OCI-M1 (cell line): ENCODE measurements around the gene TGFBRAP1.
A peak's percentile ranks its signal among the peaks of the same experiment; 100 is the strongest.

Experiments used
- DNase-seq: peaks from one replicate; lab custom pipeline; 2025; lab: John Stamatoyannopoulos, UW

Gene TGFBRAP1

DNA sequence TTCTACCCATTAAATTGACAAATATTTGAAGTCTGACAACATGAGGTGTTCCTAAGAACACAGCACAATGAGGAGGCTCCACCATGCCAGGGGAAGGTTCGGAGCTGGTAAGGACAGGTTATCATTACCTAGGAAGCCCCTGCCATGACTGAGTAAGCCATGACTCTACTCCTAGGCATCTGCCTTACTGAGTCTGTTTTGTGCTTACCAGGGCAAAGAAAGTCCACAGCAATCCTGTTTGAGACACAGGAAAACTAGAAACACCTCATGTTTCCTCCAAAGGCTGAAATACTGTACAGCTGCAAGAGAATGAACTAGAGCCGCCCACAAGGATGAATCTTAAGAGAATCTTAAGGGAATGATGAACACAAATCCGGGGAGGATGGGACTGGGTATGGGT, 11.6 kb downstream of the TGFBRAP1 start:
- no peak for DNase-seq

DNA sequence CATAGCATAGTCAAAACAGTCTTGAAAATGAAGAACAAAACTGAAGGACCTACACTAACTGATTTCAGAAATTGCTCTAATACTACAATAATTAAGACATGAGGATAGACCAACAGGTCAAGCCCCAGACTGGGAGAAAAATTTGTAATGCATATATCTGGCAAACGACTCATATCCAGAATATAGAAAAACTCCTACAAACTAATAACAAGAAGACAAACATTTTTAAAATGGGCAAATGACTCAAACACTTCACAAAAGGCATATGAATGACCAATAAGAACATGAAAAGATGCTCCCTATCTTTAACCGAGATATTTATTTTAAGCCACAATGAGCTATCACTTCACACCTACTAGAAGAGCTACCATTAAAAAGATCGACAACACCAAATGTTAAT, 14.2 kb downstream of the TGFBRAP1 start:
- no peak for DNase-seq

DNA sequence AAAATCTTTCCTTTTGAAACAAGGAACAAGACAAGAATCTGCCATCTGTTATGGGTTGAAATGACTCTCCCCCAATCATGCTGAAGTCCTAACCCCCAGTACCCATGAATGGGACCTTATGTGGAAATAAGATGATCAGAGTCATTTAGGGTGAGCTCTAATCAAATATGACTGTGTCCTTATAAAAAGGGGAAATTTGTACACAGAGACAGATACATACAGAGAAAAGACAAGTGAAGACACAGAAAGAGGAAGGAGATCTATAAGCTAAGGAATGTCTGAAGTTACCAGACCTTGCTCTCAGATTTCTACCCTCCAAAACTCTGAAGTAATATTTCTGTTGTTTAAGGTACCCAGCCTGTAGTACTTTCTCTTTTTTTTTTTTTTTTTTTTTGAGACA, 15.7 kb downstream of the TGFBRAP1 start:
- peak; percentile 42 for DNase-seq

DNA sequence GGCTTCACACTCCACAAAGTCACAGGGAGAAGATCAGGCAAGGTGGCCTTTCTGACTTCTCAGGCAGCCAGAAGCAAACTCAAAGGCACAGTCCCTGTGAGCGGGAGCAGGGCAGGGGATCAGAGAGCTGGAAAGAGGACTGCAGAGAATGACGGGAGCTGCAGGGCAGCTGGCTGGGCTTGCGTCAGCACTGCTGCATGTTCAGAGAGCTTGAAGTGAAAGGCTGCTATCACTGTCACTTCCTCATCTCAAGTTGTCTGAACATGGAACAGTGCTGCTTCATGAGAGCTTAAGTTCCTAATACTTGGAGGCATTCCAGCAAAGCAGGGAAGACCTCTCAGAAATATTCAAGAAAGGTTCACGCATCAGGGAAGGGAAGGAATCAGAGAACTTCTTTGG, 20.4 kb downstream of the TGFBRAP1 start:
- peak; percentile 15 for DNase-seq

DNA sequence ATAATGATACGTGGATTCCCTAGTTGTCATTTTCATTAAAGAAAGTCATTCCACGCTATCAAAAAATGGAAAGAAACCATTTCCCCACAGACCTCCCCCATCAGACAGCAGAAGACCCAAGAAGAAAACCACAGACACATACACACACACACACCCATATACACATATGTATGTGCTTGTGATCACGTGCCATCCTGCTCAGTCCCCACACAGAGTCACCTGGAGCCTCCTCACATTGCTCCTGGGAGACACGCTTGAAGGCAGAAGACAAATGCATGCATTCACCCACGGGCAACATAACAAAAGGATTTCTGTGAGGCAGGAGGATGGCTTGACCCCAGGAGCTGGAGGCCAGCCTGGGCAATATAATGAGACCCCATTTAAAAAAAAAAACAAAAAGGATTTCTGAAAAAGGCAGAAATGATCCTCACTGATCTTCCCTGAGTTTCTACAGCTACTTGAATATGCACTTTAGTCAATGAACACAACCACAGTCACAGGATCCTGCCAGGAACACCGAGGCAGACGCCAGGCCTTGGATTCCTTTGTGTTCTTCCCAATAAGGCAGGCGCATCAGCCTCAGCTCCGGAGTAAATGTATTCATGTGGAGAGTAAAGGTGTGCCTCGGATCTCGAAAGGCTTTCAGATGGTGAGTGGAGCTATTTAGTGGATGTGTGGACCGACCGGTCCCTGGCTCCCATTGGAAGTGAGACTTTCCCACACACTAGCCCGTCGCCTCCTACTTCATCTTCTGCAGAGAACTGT, 21.0 kb downstream of the TGFBRAP1 start:
- no peak for DNase-seq

DNA sequence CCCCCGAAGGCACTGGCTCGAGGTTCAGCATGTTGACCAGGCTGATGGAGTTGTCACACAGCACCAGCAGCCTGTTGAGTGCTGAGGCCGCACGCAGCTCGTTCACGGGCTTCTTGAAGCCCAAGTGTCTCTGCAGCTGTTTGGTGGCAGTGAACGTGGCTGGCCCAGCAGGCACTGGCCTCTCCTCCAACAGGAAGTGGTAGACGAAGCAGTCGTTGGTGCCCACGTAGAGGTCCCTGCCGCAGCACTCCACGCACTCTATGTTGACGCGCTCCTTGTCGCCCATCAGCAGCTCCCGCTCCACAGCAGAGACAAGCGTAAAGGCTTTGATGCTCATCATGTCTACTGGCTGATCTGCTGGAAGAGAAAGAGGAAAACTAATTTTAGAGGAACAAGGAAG, 21.6 kb downstream of the TGFBRAP1 start:
- no peak for DNase-seq

DNA sequence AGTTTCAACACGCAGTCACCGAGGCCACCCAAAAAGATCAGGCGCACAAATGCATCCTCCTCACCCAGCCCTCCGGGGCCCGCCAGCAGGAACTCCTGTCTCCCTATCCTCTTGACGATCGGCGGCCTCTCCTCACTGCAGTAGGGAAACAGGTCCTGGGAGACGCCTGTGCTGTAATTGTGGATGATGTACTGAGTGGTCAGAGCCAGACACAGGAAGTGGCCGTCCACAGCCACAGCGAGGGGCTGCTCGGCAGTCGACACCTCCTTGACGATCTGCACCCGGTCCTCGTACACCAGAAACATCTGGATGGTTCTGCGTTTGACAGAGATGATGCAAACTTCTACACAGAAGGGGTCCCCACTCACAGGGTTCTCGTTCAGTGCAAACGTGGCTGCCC, 22.0 kb downstream of the TGFBRAP1 start:
- no peak for DNase-seq

DNA sequence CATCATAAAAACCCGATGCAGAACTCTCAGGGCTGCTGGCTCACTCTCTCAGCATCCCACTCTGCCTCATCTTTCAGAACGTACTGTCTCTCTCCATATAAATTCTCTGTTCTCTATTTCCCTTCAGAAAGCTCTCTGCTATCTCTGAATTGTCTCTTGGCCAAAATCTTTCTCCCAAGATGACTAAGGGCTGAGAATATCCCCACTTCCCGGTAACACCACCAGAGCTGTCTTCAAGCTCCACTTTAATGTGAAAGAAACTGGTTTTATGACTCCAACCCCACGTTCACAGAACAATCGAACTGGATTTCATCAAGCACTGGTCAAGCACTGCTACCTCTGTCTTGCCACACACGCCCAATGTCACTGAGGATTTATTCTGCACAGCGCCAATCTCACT, 22.4 kb downstream of the TGFBRAP1 start:
- DNase-seq: no peak

DNA sequence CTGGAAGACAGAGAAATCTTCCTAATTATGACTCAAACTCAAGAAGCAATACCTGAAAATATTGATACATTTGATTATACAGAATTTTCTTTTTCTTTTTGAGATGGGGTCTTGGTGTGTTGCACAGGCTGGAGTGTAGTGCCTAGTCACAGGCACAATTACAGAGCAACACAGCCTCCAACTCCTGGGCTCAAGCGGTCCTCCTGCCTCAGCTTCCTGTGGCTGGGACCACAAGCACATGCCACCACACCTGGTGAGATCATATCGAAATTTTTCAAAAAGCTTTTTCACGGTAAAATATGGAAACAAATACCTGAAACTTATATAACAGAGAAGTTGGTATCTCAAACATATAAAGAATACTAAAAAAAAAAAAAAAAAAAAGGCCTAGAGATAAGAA, 27.9 kb downstream of the TGFBRAP1 start:
- DNase-seq: no peak

DNA sequence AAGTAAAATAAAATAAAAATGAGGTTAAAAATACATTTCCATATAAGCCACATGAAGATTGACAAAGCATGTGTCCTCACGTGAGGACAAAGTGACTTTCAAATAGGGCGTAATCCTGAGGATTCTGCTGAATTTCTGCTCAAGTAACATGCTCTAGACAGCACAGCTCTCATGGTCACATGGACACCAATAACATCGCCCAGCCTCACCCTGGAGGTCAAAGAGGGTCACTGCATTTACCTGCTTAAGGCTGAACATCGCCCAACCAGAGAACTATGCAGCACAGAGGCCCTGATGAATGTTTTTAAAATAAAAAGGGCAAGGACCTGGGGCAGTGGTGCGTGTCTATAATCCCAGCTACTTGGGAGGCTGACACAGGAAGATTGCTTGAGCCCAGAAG, 30.2 kb downstream of the TGFBRAP1 start:
- no peak for DNase-seq

DNA sequence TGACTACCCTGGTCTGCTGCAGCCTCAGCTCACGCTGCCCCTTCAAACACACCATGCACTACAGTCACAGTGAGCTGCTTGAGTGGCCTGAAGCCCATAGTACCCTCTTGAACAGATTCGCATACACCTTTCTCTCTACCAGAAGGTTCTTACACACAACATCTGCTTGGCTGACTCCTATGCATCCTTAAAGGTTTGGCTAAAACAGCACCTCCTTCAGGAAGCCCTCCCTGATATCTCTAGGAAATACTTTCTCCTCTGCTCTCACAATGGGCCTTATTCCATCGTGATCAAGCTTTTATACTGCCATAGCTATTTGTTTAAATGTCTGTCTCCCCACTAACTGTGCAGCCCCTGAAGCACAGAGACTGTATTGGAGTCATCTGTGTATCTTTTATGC, 31.5 kb downstream of the TGFBRAP1 start:
- no peak for DNase-seq

DNA sequence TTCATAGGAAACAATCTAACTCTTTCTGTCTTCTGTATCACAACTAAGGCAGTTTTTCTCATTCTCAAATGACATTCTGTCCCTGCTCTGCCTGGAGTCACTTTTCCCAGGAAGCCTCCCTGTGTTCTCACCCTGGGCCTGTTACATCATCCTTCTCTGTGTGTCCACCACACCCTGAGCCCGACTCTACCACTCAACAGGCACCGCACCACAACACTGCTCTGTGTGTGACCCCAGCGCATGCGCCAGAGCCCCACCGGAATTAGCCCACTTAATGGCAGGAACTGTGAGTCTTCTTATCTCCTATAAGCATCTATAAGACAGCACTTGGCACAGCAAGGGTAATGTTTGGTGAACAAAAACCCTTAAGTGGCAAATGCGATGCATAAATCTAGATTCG, 32.3 kb downstream of the TGFBRAP1 start:
- no peak for DNase-seq

DNA sequence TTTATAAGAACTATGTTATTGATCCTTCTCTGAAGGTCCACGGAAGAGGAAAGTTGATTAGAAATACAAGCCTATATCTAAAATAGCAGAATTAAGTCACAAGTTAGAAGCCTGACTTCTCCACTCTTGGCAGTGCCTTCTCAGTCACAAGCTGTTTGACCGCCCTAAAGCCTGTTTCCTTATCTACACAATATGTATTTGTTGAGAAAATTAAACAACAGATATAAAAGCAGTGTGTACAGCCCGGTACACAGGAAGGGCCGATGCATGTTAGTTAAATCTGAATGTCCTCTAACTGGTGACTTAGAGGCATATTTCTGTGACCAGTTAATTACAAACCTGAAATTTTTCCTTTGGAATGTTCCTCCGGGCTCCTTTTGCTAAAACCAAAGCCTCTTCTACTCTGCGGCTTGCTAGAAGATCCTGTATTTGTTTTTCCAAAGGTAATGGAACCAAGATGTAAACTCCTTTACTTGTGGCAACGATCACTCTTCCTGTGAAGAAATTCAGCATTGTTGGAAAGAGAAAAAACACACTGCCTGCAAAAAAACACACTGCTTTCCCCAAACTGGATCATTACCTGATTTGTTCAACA, 33.4 kb downstream of the TGFBRAP1 start:
- no peak for DNase-seq

DNA sequence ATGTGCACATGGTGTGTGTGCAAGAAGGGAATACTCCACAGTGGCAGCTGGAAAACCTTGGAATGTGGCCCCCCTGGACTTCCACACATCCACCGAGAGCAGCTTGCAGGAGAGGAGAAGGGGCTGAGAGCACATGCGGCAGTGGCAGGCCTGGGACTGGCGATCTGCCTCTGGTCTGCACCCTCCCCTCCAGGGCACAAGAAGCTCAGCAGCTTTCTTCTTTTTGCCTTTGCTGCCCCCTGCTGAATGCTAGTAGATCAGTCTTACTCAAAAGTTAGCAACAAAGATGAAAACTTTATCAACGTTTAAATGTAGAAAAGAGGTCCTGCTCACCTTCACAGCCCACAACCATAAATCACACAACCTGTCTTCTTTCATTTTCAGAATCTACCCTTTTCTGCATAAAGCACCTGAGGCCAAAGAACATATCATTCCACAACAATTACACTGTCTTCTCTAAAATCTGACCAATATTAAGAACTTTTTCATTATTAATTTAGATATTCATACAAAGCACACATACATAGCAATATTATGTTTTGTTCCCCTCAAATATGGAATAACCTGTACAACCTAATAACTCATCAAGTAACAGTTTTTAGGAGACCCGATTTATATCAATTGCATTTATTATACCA, 34.6 kb downstream of the TGFBRAP1 start:
- DNase-seq: peak; percentile 57

DNA sequence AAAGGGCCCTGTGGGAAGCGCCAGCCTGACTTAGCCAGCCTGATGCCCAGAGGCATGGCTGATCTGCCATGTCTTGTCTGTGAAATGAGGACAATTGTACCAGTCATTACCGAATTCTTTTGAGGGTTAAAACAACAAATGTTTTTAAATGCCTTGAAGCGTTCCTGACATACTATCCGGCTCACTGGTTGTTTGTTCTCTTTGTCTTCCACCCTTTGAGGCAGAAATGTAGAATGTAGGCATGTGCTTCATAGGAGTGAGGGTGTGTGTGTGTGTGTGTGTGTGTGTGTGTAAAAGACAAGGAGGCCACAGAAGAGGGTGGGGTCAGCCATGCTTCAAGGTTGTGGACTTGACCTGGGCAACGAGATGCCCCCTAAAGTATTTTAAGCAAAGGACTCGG, 35.5 kb downstream of the TGFBRAP1 start:
- DNase-seq: no peak

DNA sequence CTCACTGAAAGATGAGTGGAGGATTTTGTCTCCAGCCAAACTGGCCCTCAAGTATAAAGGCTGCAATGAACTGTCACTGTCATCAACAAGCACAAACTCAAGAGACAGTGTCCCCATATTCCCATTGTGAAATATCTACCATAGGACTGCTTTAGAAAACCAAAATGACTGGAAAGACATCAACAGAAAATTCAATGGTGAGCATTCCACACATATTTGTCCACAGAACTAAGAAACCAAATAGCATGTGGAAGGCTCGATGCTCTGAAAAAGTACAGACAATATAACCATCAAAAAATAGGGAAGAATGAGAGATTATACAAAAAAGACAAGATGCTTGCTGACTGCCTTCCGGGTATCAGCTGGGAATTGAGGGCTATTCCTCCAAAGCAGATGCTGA, 37.6 kb downstream of the TGFBRAP1 start:
- DNase-seq: no peak

DNA sequence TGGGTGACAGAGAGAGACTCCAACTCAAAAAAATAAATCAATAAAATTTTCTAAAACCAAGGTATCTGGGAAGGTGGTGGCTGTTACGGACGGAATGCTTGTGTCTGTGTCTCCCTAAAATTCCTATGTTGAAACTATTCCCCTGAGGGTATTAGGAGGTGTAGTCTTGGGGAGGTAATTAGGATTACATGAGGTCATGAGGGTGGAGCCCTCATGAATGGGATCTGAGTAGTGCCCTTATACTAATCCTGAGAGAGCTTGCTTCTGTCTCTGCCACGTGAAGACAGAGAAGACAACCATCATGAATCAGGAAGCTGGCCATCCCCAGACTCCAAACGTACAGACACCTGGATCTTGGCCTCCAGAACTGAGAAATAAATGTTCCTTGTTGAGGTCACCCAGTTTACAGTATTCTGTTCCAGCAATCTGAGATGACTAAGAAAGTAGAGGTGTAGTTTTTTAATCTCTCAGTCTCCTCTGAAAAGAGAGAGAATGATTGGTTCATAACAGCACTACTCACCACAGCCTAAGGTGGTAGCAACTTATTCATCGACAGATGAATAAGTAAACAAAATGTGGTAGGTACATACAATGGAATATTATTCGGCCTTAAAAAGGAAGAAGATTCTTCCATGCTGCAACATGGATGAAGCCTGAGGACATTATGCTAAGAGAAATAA, 38.4 kb downstream of the TGFBRAP1 start:
- DNase-seq: no peak

DNA sequence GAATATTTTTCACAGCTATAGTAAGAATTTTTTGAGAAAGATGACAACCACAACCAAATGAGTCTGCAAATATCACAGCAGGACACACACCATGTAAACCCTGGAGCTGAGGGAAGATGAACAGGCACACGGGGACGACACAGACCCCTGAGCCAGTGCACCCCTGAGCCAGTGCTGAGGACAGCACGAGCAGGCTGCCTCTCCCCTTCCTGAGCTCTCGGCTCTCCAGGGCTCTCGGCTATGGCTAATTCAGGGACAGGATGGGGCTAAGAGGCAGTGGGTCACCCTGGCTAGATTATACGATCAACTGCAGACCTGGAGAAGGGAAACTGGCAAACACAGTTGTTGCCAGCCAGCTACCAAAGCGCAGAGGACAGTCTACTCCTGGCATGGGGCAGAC, 41.4 kb downstream of the TGFBRAP1 start:
- no peak for DNase-seq

DNA sequence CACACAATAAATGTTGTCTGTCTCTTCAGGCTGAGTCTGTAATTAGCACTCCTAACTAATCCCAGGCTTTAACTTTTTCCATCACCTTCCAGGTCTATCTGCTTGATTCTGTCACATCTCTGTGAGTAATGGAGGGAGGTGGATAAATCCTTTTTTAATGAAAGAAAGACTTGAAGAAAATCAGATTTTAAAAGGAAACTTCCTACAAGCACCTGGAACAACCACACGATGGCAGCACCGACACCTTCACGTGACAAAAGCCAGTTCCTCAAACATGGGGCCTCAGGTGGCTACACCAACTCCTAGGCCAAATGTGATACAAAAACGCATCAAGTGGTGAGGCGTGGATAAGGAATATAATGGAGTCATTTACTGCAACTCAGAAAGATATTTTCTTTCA, 41.8 kb downstream of the TGFBRAP1 start:
- DNase-seq: peak; percentile 69

DNA sequence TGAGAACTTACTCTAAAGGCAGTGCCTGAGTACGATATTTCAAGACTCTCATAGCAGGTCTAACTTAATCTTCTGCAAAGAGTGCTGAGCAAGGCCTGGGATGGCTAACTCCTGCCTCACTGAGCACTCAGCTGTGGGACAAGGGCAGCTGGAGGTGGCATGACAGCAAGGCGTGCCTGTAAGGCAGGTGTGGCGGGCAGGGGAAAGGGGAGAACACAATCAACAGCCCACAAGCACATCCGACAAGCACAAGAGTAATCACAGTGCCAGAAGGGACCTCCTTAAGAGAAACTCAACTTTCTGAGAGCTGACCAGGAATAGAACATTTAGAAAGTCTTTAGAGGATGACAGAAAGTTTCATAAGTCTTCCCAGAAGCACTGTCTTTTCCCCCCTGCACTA, 46.0 kb downstream of the TGFBRAP1 start:
- no peak for DNase-seq

DNA sequence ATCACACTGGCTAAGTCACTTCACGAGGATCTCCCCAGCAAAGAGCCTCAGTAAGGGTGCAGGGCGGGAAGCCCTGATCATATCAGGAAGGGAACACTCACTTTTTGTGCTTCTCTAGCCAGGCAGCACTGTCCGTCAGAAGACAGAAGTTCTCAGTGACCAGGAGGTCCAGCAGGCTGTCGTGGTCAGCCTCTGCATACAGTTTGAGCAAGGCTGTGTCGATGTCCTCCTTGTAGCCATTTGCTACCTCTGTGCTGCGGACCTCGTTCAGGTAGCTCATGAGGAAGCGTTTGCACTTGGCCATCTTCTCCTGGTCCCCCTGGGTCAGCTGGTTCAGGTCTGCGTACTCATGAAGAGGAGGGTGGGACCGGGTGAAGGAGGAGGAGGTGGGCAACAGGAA, 49.3 kb downstream of the TGFBRAP1 start:
- DNase-seq: no peak

DNA sequence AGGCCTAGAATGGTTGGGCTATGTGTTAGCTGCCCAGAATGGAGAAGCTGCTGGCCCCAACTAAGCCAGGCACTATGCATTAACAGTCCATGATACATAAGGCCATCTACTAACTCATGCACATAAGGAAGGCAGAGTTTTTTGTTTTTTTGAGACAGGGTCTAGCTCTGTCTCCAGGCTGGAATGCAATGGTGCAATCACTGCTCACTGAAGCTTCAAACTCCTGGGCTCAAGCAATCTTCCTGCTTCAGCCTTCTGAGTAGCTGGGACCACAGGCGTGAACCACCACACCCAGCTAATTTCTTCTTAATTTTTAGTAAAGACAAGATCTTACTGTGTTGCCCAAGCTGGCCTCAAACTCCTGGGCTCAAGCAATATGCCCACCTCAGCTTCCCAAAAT, 50.4 kb downstream of the TGFBRAP1 start:
- no peak for DNase-seq

DNA sequence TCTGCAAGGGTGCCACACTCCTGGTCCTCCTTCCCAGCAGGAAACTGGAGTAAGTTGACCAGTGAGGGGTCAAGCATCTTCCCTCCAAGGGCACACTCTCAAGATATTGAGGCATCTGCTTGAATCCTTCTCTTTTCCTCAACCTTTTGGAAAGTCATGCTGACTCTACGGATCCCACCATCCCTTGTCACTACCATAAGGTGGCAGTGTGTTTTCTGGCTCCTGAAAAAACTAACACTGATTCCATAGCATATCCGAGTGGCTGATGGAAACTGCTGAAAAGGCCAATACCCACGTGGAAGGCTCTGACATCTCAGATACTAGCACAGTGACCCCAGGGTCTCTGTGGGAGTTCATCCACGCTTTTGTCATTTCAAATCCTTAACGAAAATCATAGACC, 50.9 kb downstream of the TGFBRAP1 start:
- DNase-seq: no peak
